ENCODE data around the gene OR11H12.
"Not testable (repeated sequence)": the region's sequence is repeated elsewhere in the genome, so short reads cannot be mapped to it uniquely, and the experiment has no call there.

DNA sequence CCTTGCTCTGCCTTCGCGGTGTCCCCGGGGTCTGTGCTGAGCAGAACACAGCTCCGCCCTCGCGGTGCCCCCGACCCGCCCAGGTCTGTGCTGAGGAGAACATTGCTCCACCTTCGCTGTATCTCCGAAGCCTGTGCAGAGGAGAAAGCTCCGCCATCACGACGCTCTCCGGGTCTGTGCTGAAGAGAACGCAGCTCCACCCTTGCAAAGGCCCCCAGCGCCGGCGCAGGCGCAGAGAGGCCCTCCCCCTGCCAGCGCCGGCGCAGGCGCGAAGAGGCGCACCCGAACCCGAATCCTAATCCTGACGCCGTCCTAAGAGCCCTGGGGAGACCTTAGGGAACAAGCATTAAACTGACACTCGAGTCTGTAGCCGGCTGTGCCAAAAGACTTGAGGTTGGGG lies 18.0 kb upstream of the OR11H12 start:
- not testable (repeated sequence) for TF ChIP-seq FOXJ2 (tag; IDR thresholded peaks at IDR 0.05); RHOXF2B (CRISPR knock-in tag; conservative IDR thresholded peaks at IDR 0.05); TEAD2 (tag; IDR thresholded peaks at IDR 0.05); NFIC (IDR thresholded peaks at IDR 0.05); REST (IDR thresholded peaks at IDR 0.05; ENCODE audit: borderline replicate concordance); REST (CRISPR knock-in tag; IDR thresholded peaks at IDR 0.05; ENCODE audit: low read depth); HMGXB4 (CRISPR knock-in tag; IDR thresholded peaks at IDR 0.05); STAG1 (CRISPR knock-in tag; IDR thresholded peaks at IDR 0.05; ENCODE audit: borderline replicate concordance)
- TF ChIP-seq, protein P1, sequence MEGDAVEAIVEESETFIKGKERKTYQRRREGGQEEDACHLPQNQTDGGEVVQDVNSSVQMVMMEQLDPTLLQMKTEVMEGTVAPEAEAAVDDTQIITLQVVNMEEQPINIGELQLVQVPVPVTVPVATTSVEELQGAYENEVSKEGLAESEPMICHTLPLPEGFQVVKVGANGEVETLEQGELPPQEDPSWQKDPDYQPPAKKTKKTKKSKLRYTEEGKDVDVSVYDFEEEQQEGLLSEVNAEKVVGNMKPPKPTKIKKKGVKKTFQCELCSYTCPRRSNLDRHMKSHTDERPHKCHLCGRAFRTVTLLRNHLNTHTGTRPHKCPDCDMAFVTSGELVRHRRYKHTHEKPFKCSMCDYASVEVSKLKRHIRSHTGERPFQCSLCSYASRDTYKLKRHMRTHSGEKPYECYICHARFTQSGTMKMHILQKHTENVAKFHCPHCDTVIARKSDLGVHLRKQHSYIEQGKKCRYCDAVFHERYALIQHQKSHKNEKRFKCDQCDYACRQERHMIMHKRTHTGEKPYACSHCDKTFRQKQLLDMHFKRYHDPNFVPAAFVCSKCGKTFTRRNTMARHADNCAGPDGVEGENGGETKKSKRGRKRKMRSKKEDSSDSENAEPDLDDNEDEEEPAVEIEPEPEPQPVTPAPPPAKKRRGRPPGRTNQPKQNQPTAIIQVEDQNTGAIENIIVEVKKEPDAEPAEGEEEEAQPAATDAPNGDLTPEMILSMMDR (IDR thresholded peaks at IDR 0.05 in 2 of 3, conservative IDR thresholded peaks at IDR 0.05 in 1 of 3; ENCODE audit: insufficient read depth in 2 of 3, low read depth in 1 of 3, low read length in 3 of 3) = not testable (repeated sequence)

All from K562 (cell line).